ENCODE results near the gene NAA15.

- TF ChIP-seq POLR2A (IDR thresholded peaks at IDR 0.05; ENCODE audit: low read length) (no peak), GATA1 (IDR thresholded peaks at IDR 0.05; ENCODE audit: low read depth, low read length) (no peak)
Measured at GRCh38 chr4:139402436-139402835, 101.1 kb downstream of the NAA15 start.

Measured in erythroblast (primary cell).